IMR-90 (cell line): ENCODE data around the gene SLCO2B1. TPM values are rescaled to one million over a fixed set of nuclear protein-coding genes. Genes with fewer than 3 reads are reported as not detected.

ENCODE experiments used
- ATAC-seq: fragments of 200-7000 bp; cut with Tn5 transposase; 2 replicates; pipeline ENCODE4 v1.9.1; 2020; ENCODE audit warnings: low read depth, mild to moderate bottlenecking, moderate library complexity
- BruUV-seq: library from RNA; stranded (reverse); fragments of 400-500 nt; replicated peaks from 2 replicates; lab custom pipeline; 2021; lab: Mats Ljungman, UMichigan
- CTCF ChIA-PET: fragments of 300-600 bp; formaldehyde crosslinking; extraction: SDS; loops from one replicate; lab custom pipeline; 2021; ENCODE audit warnings: antibody characterized with exemption; lab: Yijun Ruan, JAX
- POLR2A ChIA-PET: fragments of 300-600 bp; sonication (Branson Sonifier 250); formaldehyde crosslinking; loops from one replicate; lab custom pipeline; 2022; ENCODE audit warnings: antibody characterized with exemption; ENCODE audit not compliant: unreplicated experiment; lab: Charles Lee
- DNase-seq: peaks from one replicate; pipeline ENCODE4 v3.0.0; 2013
- H2AFZ ChIP-seq: replicated peaks from 2 replicates; pipeline ENCODE3; 2013; ENCODE audit warnings: low read length, mild to moderate bottlenecking; ENCODE audit not compliant: poor library complexity
- H2AK5ac ChIP-seq: 2 replicates; pipeline ENCODE4 v1.6.1; 2013; ENCODE audit warnings: low read depth, low read length, inconsistent platforms
- H2AK9ac ChIP-seq: replicated peaks from 2 replicates; pipeline ENCODE3; 2013; ENCODE audit warnings: mild to moderate bottlenecking, low read depth, low read length, moderate library complexity; ENCODE audit not compliant: poor library complexity
- H2BK120ac ChIP-seq: 2 replicates; pipeline ENCODE4 v1.6.1; 2013; ENCODE audit warnings: low read depth, low read length, inconsistent platforms
- H2BK15ac ChIP-seq: 3 replicates; pipeline ENCODE4 v1.6.1; 2013; ENCODE audit warnings: low read depth, low read length, inconsistent platforms
- H2BK20ac ChIP-seq: 2 replicates; pipeline ENCODE4 v1.6.1; 2013; ENCODE audit warnings: low read depth, mild to moderate bottlenecking, inconsistent platforms, low read length, moderate library complexity
- H2BK5ac ChIP-seq: 2 replicates; pipeline ENCODE4 v1.6.1; 2013; ENCODE audit warnings: mild to moderate bottlenecking, low read depth, low read length, inconsistent platforms; ENCODE audit not compliant: poor library complexity, severe bottlenecking
- H3K14ac ChIP-seq: replicated peaks from 2 replicates; pipeline ENCODE4 v1.6.1; 2013; ENCODE audit warnings: low read depth, low read length, inconsistent platforms
- H3K18ac ChIP-seq: 2 replicates; pipeline ENCODE4 v1.6.1; 2013; ENCODE audit warnings: low read depth, low read length, control low read depth
- H3K23ac ChIP-seq: 2 replicates; pipeline ENCODE4 v1.6.1; 2013; ENCODE audit warnings: low read depth, low read length, inconsistent platforms
- H3K27ac ChIP-seq: 2 replicates; pipeline ENCODE4 v1.5.1; 2013; ENCODE audit warnings: mild to moderate bottlenecking, control low read depth, low read length; ENCODE audit not compliant: insufficient read depth
- H3K27me3 ChIP-seq: 2 replicates; pipeline ENCODE4 v1.6.1; 2013; ENCODE audit warnings: low read length; ENCODE audit not compliant: control insufficient read depth, insufficient read depth
- H3K36me3 ChIP-seq: 2 replicates; pipeline ENCODE4 v1.6.1; 2013; ENCODE audit warnings: low read length, mixed read lengths; ENCODE audit not compliant: control insufficient read depth, insufficient read depth
- H3K4ac ChIP-seq: 2 replicates; pipeline ENCODE4 v1.6.1; 2013; ENCODE audit warnings: low read depth, low read length, inconsistent platforms
- H3K4me1 ChIP-seq: 2 replicates; pipeline ENCODE4 v1.6.1; 2013; ENCODE audit warnings: low read length, mixed read lengths; ENCODE audit not compliant: control insufficient read depth, insufficient read depth
- H3K4me2 ChIP-seq: 2 replicates; pipeline ENCODE4 v1.6.1; 2013; ENCODE audit warnings: low read depth, mild to moderate bottlenecking, control low read depth, low read length, moderate library complexity
- H3K4me3 ChIP-seq: 2 replicates; pipeline ENCODE4 v1.5.1; 2013; ENCODE audit warnings: low read depth, mild to moderate bottlenecking, control low read depth, low read length, moderate library complexity; ENCODE audit not compliant: insufficient read depth
- H3K56ac ChIP-seq: 2 replicates; pipeline ENCODE4 v1.6.1; 2013; ENCODE audit warnings: low read length, inconsistent platforms; ENCODE audit not compliant: insufficient read depth; ENCODE audit errors: extremely low read depth
- H3K79me1 ChIP-seq, 2 experiments: 2 replicates each; pipeline ENCODE4 v1.6.1; 2013; ENCODE audit warnings: low read length in 2 of 2, inconsistent platforms in 1 of 2, low read depth in 1 of 2
- H3K9ac ChIP-seq: 2 replicates; pipeline ENCODE4 v1.6.1; 2013; ENCODE audit warnings: low read depth, low read length, control low read depth
- H3K9me1 ChIP-seq: 2 replicates; pipeline ENCODE4 v1.6.1; 2013; ENCODE audit warnings: low read length, inconsistent platforms; ENCODE audit not compliant: insufficient read depth
- H3K9me3 ChIP-seq: 2 replicates; pipeline ENCODE4 v1.6.1; 2013; ENCODE audit warnings: low read length; ENCODE audit not compliant: control insufficient read depth, insufficient read depth
- H4K20me1 ChIP-seq: 2 replicates; pipeline ENCODE4 v1.6.1; 2013; ENCODE audit warnings: low read length, inconsistent platforms; ENCODE audit not compliant: insufficient read depth
- H4K5ac ChIP-seq: 2 replicates; pipeline ENCODE4 v1.6.1; 2013; ENCODE audit warnings: mild to moderate bottlenecking, low read depth, low read length, control low read depth
- H4K8ac ChIP-seq, 2 experiments: 2 replicates each; pipeline ENCODE4 v1.6.1; 2013; ENCODE audit warnings: low read depth in 2 of 2, low read length in 2 of 2, control low read depth in 1 of 2, inconsistent platforms in 1 of 2
- H4K91ac ChIP-seq: 2 replicates; pipeline ENCODE4 v1.6.1; 2013; ENCODE audit warnings: low read depth, low read length, inconsistent platforms; ENCODE audit not compliant: insufficient read depth
- BHLHE40 ChIP-seq: fragments of 150-350 bp; IDR thresholded peaks from 2 replicates; pipeline ENCODE4 v1.6.1; 2016; ENCODE audit warnings: mild to moderate bottlenecking, low read depth, low read length
- CEBPB ChIP-seq: IDR thresholded peaks from 2 replicates; pipeline ENCODE4 v1.6.1; 2012; ENCODE audit warnings: low read depth, low read length, improper control_type of control experiment
- CHD1 ChIP-seq: IDR thresholded peaks from 2 replicates; pipeline ENCODE4 v1.6.1; 2012; ENCODE audit warnings: low read depth, low read length, improper control_type of control experiment
- CTCF ChIP-seq: conservative IDR thresholded peaks from 2 replicates; pipeline ENCODE4 v1.5.1; 2012; ENCODE audit warnings: mild to moderate bottlenecking, low read depth, low read length, improper control_type of control experiment
- ELK1 ChIP-seq: fragments of 150-350 bp; IDR thresholded peaks from 2 replicates; pipeline ENCODE4 v1.6.1; 2016; ENCODE audit warnings: low read depth, mild to moderate bottlenecking, low read length, moderate library complexity, borderline replicate concordance
- FOS ChIP-seq: fragments of 150-350 bp; IDR thresholded peaks from 2 replicates; pipeline ENCODE4 v1.6.1; 2016; ENCODE audit warnings: low read depth, low read length
- MAFK ChIP-seq: IDR thresholded peaks from 2 replicates; pipeline ENCODE4 v1.6.1; 2012; ENCODE audit warnings: low read depth, low read length, improper control_type of control experiment
- MAZ ChIP-seq: IDR thresholded peaks from 2 replicates; pipeline ENCODE4 v1.6.1; 2012; ENCODE audit warnings: low read depth, mild to moderate bottlenecking, low read length, improper control_type of control experiment, moderate library complexity, borderline replicate concordance
- MXI1 ChIP-seq: IDR thresholded peaks from 2 replicates; pipeline ENCODE4 v1.6.1; 2012; ENCODE audit warnings: low read depth, mild to moderate bottlenecking, low read length, moderate library complexity, borderline replicate concordance
- POLR2A ChIP-seq: IDR thresholded peaks from 2 replicates; pipeline ENCODE4 v1.6.1; 2012; ENCODE audit warnings: mild to moderate bottlenecking, low read depth, low read length
- RAD21 ChIP-seq: IDR thresholded peaks from 2 replicates; pipeline ENCODE4 v1.6.1; 2012; ENCODE audit warnings: low read length, improper control_type of control experiment
- WGBS, 2 experiments: methylation state at CpG; one replicate each; pipeline versions ENCODE4 v1.1.5 to v1.1.7; 2013; ENCODE audit warnings: missing lambda C conversion rate in 2 of 2; ENCODE audit not compliant: insufficient read length in 1 of 2; ENCODE audit errors: extremely low coverage in 2 of 2; 5-methylcytosine and 5-hydroxymethylcytosine counted together
- dilution Hi-C: fragments of 300-500 bp; cut with HindIII; formaldehyde crosslinking; loops from one replicate; pipeline ENCODE4 v1.14.3; 2018; ENCODE audit warnings: low sequenced_read_pairs; ENCODE audit not compliant: unreplicated experiment
- in situ Hi-C: fragments of 300-500 bp; cut with MboI; formaldehyde crosslinking; loops from 3 replicates; pipeline ENCODE4 v1.14.3; 2019; ENCODE audit warnings: low sequenced_read_pairs, inconsistent platforms, mixed read lengths
- intact Hi-C: fragments of 100-400 bp; cut with micrococcal nuclease; formaldehyde crosslinking; loops from 2 replicates; pipeline ENCODE4 v1.10.0; 2022
- polyA plus RNA-seq, 3 experiments: library from polyadenylated mRNA; depleted of rRNA; stranded (reverse); fragments of >200 nt; gene quantifications; 2 replicates each; pipeline ENCODE4 v1.2.3, GENCODE V29; 2012; ENCODE audit warnings: low replicate concordance in 1 of 3
- total RNA-seq: library from RNA; depleted of rRNA; stranded (reverse); fragments of >200 nt; gene quantifications from 2 replicates; pipeline ENCODE4 v1.2.3, GENCODE V29; 2012
- TF ChIP-seq, protein P1 (sequence below): fragments of 150-350 bp; IDR thresholded peaks from 2 replicates; pipeline ENCODE4 v1.6.1; 2017; ENCODE audit warnings: mild to moderate bottlenecking, antibody characterized with exemption, low read length, low read depth

SLCO2B1 gene
- total and polyA plus RNA-seq, 2 of the 4 experiments (the other 2 are of a cell fraction): not detected

DNA sequence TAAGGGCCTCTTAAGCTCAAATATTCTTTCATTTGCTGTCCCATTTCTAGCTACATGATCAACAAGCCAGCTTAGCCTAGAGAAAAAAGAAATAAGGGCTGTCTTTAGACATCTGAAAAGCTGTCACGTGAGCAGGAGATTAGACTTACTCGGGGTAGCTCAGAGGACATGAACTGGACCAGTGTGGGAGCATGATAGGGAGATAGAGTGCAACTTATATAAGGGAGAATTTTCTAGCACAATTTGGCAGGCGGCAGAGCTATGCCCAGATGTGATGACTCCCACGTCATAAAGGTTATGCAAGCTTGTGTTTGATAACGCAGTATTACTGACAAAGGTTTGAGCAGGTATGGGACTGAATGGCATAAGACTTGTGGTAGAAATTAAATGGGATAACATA lies 61.5 kb downstream of the SLCO2B1 start:
- H3K4me1 ChIP-seq: no peaks in the 10 kb centered on the region
- H3K79me1 ChIP-seq: no peaks in the 10 kb centered on the region
- no CpG with 5 or more reads among the region's 5 CpGs for WGBS, 2 experiments
- no peak for ATAC-seq
- peaks cover 3% of the 10 kb centered on the region; the same call in 1 of the 2 replicates for H4K20me1 ChIP-seq
- no peaks in the 10 kb centered on the region for H3K36me3 ChIP-seq
- in situ Hi-C loops (no loop called here), intact Hi-C loops (no loop called here), dilution Hi-C loops (no loop called here)
- peaks cover 24% of the 10 kb centered on the region for H3K27me3 ChIP-seq
- H2AK5ac ChIP-seq: no peak overlapping the region
- no peak overlapping the region for H3K9ac ChIP-seq
- no peak overlapping the region for H2BK5ac ChIP-seq
- no peak overlapping the region for H3K4me3 ChIP-seq
- H4K8ac ChIP-seq: no peak overlapping the region
- no peaks in the 10 kb centered on the region for H3K9me3 ChIP-seq
- H3K4me2 ChIP-seq: no peak overlapping the region
- no peak overlapping the region for H3K18ac ChIP-seq
- BruUV-seq: no TSS peak
- DNase-seq: no peak
- no peak overlapping the region for H2BK20ac ChIP-seq
- H2AFZ ChIP-seq: no peak overlapping the region
- H2AK9ac ChIP-seq: no peak overlapping the region
- no peak overlapping the region for H2BK15ac ChIP-seq
- CTCF ChIA-PET: interaction anchor here (0.8 kb wide), 1 partner anchor 283 kb away, joined by 3 read pairs; no protein-coding TSS in a partner anchor
- H3K4ac ChIP-seq: no peak overlapping the region
- H3K23ac ChIP-seq: no peak overlapping the region
- no peak overlapping the region for H4K91ac ChIP-seq
- no peak for TF ChIP-seq MAFK
- TF ChIP-seq BHLHE40: no peak
- TF ChIP-seq POLR2A: no peak
- TF ChIP-seq MXI1: no peak
- TF ChIP-seq CHD1: no peak
- TF ChIP-seq FOS: no peak
- no peak for TF ChIP-seq CTCF
- TF ChIP-seq, protein P1, sequence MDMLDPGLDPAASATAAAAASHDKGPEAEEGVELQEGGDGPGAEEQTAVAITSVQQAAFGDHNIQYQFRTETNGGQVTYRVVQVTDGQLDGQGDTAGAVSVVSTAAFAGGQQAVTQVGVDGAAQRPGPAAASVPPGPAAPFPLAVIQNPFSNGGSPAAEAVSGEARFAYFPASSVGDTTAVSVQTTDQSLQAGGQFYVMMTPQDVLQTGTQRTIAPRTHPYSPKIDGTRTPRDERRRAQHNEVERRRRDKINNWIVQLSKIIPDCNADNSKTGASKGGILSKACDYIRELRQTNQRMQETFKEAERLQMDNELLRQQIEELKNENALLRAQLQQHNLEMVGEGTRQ: no peak
- TF ChIP-seq ELK1: no peak
- TF ChIP-seq MAZ: no peak
- TF ChIP-seq CEBPB: no peak
- TF ChIP-seq RAD21: no peak
- no peak overlapping the region for H2BK120ac ChIP-seq
- no peak overlapping the region for H4K5ac ChIP-seq
- H3K27ac ChIP-seq: no peak overlapping the region
- POLR2A ChIA-PET: no interaction called here
- no peak overlapping the region for H3K14ac ChIP-seq
- H3K56ac ChIP-seq: no peak overlapping the region
- no peaks in the 10 kb centered on the region for H3K9me1 ChIP-seq
